ENCODE measurements around the gene VPS33B. TPM values are rescaled to one million over a fixed set of nuclear protein-coding genes. Genes with fewer than 3 reads are reported as not detected.

VPS33B gene
- total and polyA plus RNA-seq, 2 of the 13 experiments (the other 11 are each of a cell fraction or from before 2014, with no cell fraction given), result 15.8 to 16.5 TPM

GRCh38 chr15:90954712-90955623 is 67.4 kb downstream of the VPS33B start, which contains the start of gene RCCD1 (continued):
- TF ChIP-seq TEF (CRISPR knock-in tag; IDR thresholded peaks at IDR 0.05), result no peak
- no peak for TF ChIP-seq SRSF1 (optimal IDR thresholded peaks at IDR 0.05; ENCODE audit: low read depth, low read length)
- no peak for TF ChIP-seq HNRNPH1 (optimal IDR thresholded peaks at IDR 0.05; ENCODE audit: low read depth, low read length)
- TF ChIP-seq, protein P1, sequence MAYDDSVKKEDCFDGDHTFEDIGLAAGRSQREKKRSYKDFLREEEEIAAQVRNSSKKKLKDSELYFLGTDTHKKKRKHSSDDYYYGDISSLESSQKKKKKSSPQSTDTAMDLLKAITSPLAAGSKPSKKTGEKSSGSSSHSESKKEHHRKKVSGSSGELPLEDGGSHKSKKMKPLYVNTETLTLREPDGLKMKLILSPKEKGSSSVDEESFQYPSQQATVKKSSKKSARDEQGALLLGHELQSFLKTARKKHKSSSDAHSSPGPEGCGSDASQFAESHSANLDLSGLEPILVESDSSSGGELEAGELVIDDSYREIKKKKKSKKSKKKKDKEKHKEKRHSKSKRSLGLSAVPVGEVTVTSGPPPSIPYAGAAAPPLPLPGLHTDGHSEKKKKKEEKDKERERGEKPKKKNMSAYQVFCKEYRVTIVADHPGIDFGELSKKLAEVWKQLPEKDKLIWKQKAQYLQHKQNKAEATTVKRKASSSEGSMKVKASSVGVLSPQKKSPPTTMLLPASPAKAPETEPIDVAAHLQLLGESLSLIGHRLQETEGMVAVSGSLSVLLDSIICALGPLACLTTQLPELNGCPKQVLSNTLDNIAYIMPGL (CRISPR knock-in tag; IDR thresholded peaks at IDR 0.05; ENCODE audit: borderline replicate concordance in 1 of 2, low read depth in 1 of 2), result peak in 1 of 2 experiments; percentile 56; a peak in 1 of 4 replicates
- TF ChIP-seq MED8 (CRISPR knock-in tag; IDR thresholded peaks at IDR 0.05; ENCODE audit: insufficient replicate concordance), result peak; percentile 30
- TF ChIP-seq, protein P2, sequence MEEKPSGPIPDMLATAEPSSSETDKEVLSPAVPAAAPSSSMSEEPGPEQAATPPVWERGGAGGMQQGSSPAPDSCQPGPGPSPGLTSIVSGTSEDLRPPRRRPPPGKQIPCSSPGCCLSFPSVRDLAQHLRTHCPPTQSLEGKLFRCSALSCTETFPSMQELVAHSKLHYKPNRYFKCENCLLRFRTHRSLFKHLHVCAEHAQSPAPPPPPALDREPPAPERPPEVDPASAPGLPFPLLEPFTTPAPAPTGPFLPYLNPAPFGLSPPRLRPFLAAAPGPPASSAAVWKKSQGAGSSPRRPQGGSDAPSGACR (CRISPR knock-in tag; IDR thresholded peaks at IDR 0.05), result peak; percentile 76; the same call in 1 of the 2 replicates
- TF ChIP-seq CEBPG (CRISPR knock-in tag; IDR thresholded peaks at IDR 0.05), result no peak
- no peak for TF ChIP-seq ZBTB44 (CRISPR knock-in tag; IDR thresholded peaks at IDR 0.05)
- TF ChIP-seq YY1 (IDR thresholded peaks at IDR 0.05; ENCODE audit: insufficient read depth, insufficient replicate concordance, low read depth, low read length), result peak; percentile 21
- no peak for TF ChIP-seq TEAD3 (CRISPR knock-in tag; optimal IDR thresholded peaks at IDR 0.05; ENCODE audit: borderline replicate concordance)
- no peak for TF ChIP-seq GATA4 (IDR thresholded peaks at IDR 0.05; ENCODE audit: borderline replicate concordance, low read depth)
- no peak for TF ChIP-seq ELF4 (CRISPR knock-in tag; IDR thresholded peaks at IDR 0.05; ENCODE audit: borderline replicate concordance)
- peak; percentile 61 for TF ChIP-seq ZNF503 (CRISPR knock-in tag; IDR thresholded peaks at IDR 0.05)
- TF ChIP-seq RFXAP (CRISPR knock-in tag; IDR thresholded peaks at IDR 0.05; ENCODE audit: borderline replicate concordance), result peak; percentile 88; the same call in 1 of the 2 replicates
- no peak; the same call in 1 of the 2 replicates for TF ChIP-seq SMAD1 (CRISPR knock-in tag; IDR thresholded peaks at IDR 0.05; ENCODE audit: borderline replicate concordance, low read depth)
- TF ChIP-seq SYNCRIP (IDR thresholded peaks at IDR 0.05; ENCODE audit: insufficient read depth, low read depth, low read length), result no peak
- no peak for TF ChIP-seq ZNF30 (CRISPR knock-in tag; IDR thresholded peaks at IDR 0.05)
- TF ChIP-seq ZBTB3 (CRISPR knock-in tag; IDR thresholded peaks at IDR 0.05; ENCODE audit: borderline replicate concordance, low read depth), result no peak
- no peak; the same call in 1 of the 2 replicates for TF ChIP-seq ZNF691 (CRISPR knock-in tag; IDR thresholded peaks at IDR 0.05; ENCODE audit: borderline replicate concordance, low read depth)
- TF ChIP-seq NR3C1 (CRISPR knock-in tag; IDR thresholded peaks at IDR 0.05), result no peak
